Effector memory CD4-positive, alpha-beta T cell (primary cell): ENCODE measurements around the gene TNPO3.

Source experiments
- DNase-seq, 3 donors: peaks; one replicate each; pipeline ENCODE4 v3.0.0-alpha.2; 2020
- H3K27ac ChIP-seq: 2 replicates; pipeline ENCODE4 v1.7.0; 2013; ENCODE audit warnings: mild to moderate bottlenecking, low read length, moderate library complexity; ENCODE audit not compliant: insufficient read depth, poor library complexity, severe bottlenecking
- H3K27me3 ChIP-seq: replicated peaks from 2 replicates; pipeline ENCODE4 v1.7.0; 2013; ENCODE audit warnings: mild to moderate bottlenecking, low read length; ENCODE audit not compliant: insufficient read depth, control insufficient read depth, poor library complexity, severe bottlenecking
- H3K36me3 ChIP-seq: 2 replicates; pipeline ENCODE4 v1.7.0; 2013; ENCODE audit warnings: mild to moderate bottlenecking, low read length, moderate library complexity; ENCODE audit not compliant: control insufficient read depth, insufficient read depth
- H3K4me1 ChIP-seq: 2 replicates; pipeline ENCODE4 v1.7.0; 2013; ENCODE audit warnings: low read length, mild to moderate bottlenecking; ENCODE audit not compliant: control insufficient read depth, insufficient read depth, poor library complexity, severe bottlenecking
- H3K4me3 ChIP-seq: 2 replicates; pipeline ENCODE4 v1.7.0; 2013; ENCODE audit warnings: low read length, low read depth, mild to moderate bottlenecking; ENCODE audit not compliant: insufficient read depth, poor library complexity, severe bottlenecking
- H3K9me3 ChIP-seq: 2 replicates; pipeline ENCODE4 v1.7.0; 2013; ENCODE audit warnings: mild to moderate bottlenecking, low read length, moderate library complexity; ENCODE audit not compliant: control insufficient read depth

TNPO3 gene

DNA sequence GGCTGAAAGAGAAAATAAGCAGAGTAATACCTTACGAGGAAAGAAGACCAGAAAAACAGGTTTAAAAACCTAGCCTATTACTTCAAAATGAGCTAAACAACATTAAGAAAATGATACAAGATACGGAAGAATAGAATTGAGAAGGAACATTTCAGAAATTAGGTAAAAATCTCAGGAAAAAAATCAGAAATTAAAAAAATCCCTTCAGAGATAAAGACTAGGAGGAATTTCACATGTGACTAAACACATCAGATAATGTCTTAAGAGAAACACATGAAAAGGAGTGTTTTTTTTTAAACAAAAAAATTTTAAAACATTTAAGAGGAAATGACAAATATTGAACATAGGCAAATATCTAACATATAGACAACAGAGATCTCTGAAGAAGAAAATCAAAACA, 33.3 kb downstream of the TNPO3 start:
- peaks cover 3% of the 10 kb centered on the region for H3K36me3 ChIP-seq
- no peak overlapping the region for H3K27ac ChIP-seq
- H3K9me3 ChIP-seq, result no peaks in the 10 kb centered on the region
- no peak for DNase-seq
- H3K4me1 ChIP-seq, result no peaks in the 10 kb centered on the region
- H3K4me3 ChIP-seq, result no peak overlapping the region
- no peaks in the 10 kb centered on the region for H3K27me3 ChIP-seq

DNA sequence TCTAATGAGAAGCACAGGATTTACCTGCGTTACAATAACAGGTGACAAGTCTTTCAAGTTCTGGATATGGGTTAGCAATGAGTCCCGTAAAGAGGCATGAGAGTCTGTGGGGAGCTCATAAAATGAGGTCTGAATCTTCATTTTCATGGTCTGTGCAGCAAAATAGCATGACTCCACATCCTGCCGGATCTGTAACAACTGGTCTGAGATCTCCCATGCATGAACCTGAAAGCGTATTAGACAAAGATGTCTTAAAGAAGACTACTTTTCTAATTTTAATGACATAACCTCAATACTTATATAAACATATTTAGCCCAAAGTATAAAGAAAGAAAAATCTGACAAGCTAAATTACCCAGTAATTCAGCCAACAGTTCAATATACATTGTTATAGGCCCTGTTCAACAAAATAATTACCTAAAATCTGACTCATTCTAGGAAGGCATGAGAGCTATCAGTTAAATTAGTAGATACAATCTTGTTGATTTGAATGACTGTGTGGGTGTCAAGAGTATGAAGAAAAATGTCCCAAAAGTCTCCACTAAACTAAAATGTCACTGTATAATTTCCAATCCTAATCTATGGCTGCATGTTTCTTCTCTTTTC, 36.9 kb downstream of the TNPO3 start:
- Histone ChIP-seq H3K36me3 (peaks cover 28% of the 10 kb centered on the region), H3K27ac (no peak overlapping the region), H3K4me3 (no peak overlapping the region), H3K4me1 (no peaks in the 10 kb centered on the region), H3K27me3 (no peaks in the 10 kb centered on the region), H3K9me3 (no peaks in the 10 kb centered on the region)
- no peak for DNase-seq

DNA sequence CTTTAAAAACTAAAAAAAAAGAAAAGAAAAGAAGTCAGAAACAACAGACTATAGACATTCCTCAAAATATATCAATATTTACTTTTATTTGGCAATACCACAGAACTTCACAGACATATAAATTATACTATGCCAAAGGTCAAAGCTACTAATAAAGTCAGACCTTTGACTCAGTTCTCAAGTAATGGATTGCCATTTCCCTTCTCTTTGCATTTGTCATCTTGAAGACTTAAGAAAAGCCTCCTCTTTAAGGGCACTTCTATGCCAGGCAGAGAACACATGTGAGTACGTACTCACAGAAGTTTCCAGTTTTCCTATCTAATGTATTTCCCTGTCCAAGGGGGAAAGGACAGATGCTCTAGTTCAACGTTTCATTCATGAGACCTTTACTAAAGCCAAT, 37.6 kb downstream of the TNPO3 start:
- H3K27ac ChIP-seq, result no peak overlapping the region
- H3K4me1 ChIP-seq, result no peaks in the 10 kb centered on the region
- no peaks in the 10 kb centered on the region for H3K9me3 ChIP-seq
- DNase-seq, result no peak
- H3K36me3 ChIP-seq, result peaks cover 33% of the 10 kb centered on the region
- H3K4me3 ChIP-seq, result no peak overlapping the region
- no peaks in the 10 kb centered on the region for H3K27me3 ChIP-seq

DNA sequence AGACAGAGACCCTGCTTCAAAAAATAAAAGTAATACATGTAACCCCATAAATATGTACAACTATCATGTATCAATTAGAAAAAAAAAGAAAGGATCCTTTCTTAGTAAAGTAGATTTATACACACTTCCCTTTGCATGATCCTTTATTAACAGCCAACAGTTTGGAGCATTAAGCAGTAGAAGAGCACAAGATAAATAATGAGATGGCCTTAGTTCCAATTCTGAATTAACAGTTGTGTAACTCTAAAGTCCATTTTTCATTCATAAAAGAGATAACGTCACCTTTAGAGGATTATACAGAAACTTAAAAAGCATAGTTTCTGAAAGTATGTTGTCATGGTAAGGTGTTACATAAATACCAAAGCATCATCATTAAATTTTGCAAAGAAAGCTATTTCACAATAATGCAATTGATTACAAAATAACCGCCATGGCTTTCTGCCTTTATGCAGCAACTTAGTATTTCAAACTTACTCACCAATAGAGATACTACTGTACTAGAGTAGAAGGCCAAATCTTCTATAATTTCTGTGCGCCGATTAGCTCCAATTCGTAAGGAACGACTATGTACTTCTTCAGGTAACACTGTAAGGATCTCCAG, 40.3 kb downstream of the TNPO3 start:
- Histone ChIP-seq H3K36me3 (peaks cover 41% of the 10 kb centered on the region), H3K4me3 (no peak overlapping the region), H3K4me1 (no peaks in the 10 kb centered on the region), H3K9me3 (no peaks in the 10 kb centered on the region), H3K27me3 (no peaks in the 10 kb centered on the region), H3K27ac (no peak overlapping the region)
- DNase-seq, result no peak

DNA sequence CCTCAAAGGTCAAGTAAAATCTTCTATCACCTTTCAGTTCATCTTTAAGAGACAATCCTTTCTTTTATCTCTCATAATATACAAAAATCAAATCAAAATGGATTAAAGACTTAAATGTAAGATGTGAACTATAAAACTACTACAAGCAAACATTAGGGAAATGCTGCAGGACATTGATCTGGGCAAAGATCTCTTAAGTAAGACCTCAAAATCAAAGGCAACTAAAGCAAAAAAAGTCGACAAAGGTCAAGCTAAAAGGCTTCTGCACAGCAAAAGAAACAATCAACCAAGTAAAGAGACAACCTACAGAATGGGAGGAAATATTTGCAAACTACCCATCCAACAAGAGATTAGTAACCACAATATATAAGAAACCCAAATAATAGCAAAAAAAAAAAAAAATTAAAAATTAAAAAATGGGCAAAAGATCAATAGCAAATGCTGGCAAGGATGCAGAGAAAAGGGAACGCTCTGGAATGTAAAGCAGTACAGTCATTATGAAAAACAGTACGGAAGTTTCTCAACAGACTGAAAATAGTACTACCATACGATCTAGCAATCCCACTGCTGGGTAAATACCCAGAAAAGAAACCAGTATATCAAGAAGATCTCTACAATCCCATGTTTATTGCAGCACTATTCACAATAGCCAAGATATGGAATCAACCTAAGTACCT, 41.7 kb downstream of the TNPO3 start:
- Histone ChIP-seq H3K36me3 (peaks cover 41% of the 10 kb centered on the region), H3K27ac (no peak overlapping the region), H3K4me1 (no peaks in the 10 kb centered on the region), H3K27me3 (no peaks in the 10 kb centered on the region), H3K4me3 (no peak overlapping the region), H3K9me3 (no peaks in the 10 kb centered on the region)
- DNase-seq, result no peak

DNA sequence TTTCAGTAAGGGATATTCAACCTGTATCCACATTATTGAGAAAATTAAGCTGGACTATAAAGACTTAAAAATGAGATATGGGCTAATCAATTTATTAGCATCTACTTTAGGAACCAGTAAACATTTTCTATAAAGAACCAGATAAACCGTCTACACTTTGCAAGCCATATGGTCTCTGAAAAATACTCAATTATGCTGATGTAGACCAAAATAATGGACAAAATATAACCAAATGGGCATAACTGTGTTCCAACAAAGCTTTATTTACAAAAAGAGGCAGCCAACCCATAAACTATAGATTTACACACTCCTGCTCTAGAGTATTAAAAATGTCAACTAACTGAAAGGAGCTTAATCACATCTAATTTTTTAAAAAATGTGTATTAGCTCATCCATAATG, 42.3 kb downstream of the TNPO3 start:
- no peaks in the 10 kb centered on the region for H3K27me3 ChIP-seq
- H3K4me1 ChIP-seq, result no peaks in the 10 kb centered on the region
- no peak overlapping the region for H3K4me3 ChIP-seq
- no peak overlapping the region for H3K27ac ChIP-seq
- peaks cover 41% of the 10 kb centered on the region for H3K36me3 ChIP-seq
- H3K9me3 ChIP-seq, result no peaks in the 10 kb centered on the region
- DNase-seq, result no peak

DNA sequence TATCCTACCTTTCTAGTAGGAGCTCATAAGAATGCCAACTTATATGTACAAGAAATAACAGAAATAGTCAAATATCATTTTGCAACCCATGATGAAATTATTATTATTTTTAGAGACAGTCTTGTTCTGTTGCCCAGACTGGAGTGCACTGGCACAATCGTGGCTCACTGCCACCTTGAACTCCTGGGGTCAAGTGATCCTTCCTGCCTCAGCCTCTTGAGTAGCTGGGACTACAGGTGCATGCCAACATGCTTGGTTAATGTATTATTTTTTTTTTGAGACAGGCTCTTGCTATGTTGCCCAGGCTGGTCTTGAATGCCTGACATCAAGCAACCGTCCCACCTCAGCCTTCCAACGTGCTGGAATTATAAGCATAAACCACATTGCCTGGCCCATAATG, 44.8 kb downstream of the TNPO3 start:
- no peak overlapping the region for H3K27ac ChIP-seq
- DNase-seq, result no peak
- no peak overlapping the region for H3K4me3 ChIP-seq
- H3K36me3 ChIP-seq, result peaks cover 29% of the 10 kb centered on the region
- H3K9me3 ChIP-seq, result no peaks in the 10 kb centered on the region
- H3K27me3 ChIP-seq, result no peaks in the 10 kb centered on the region
- no peaks in the 10 kb centered on the region for H3K4me1 ChIP-seq

DNA sequence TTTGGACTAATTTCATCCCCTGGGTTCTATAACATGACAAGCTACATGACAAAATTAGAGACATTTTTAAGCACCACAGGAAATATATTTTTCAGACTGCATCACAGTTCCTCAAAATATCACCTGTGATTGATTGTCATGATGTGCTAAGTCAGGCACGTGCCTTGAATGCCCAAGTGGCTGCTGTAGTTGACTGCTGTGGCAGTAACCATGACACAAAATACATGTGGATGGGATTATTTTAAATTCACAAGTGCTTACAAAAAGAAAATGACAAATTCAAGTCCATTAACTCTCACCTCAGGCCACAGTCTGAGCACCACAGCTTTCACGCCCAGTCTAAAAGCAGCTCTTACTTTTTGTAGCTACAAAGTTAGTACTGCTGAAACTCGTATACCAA, 45.5 kb downstream of the TNPO3 start:
- Histone ChIP-seq H3K27me3 (no peaks in the 10 kb centered on the region), H3K4me3 (no peak overlapping the region), H3K27ac (no peak overlapping the region), H3K36me3 (peaks cover 27% of the 10 kb centered on the region), H3K4me1 (no peaks in the 10 kb centered on the region), H3K9me3 (no peaks in the 10 kb centered on the region)
- no peak for DNase-seq

DNA sequence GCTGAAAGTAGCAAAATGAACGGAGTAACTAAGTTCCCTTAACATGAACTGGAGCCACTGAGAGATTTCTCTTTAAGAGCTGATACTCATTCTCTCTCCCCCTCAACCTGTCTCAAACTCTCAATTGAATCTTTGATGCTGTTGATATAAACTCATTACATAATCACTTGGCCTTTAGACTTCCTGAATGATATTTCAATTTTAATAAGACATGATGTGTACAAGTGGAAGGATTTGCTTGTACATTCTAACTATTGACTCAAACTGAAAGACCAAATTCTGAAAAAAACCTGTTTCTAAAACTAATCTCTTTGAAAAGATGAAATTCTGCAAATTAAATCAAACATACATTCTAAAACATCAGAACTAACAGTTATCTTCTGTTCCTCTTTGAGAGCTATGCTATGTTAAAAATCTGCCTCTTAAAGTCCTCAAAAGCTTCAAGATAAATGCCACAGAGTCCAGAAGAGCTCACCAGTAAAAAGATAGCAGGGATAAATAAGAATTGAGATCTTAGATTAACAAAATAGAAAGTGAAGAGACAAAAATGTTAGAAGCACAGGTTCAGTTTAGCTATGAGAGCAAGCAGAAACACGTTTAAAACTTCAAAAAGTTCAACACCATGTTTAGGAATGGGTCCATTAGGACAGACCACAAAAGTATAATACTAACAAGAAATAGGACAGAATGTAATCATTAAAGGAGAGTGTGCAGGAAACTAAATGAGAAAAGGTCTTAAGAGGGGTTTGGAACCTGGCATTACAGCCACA, 46.1 kb downstream of the TNPO3 start:
- no peaks in the 10 kb centered on the region for H3K4me1 ChIP-seq
- no peak overlapping the region for H3K27ac ChIP-seq
- peaks cover 24% of the 10 kb centered on the region for H3K36me3 ChIP-seq
- no peak for DNase-seq
- H3K9me3 ChIP-seq, result no peaks in the 10 kb centered on the region
- H3K4me3 ChIP-seq, result no peak overlapping the region
- H3K27me3 ChIP-seq, result no peaks in the 10 kb centered on the region

DNA sequence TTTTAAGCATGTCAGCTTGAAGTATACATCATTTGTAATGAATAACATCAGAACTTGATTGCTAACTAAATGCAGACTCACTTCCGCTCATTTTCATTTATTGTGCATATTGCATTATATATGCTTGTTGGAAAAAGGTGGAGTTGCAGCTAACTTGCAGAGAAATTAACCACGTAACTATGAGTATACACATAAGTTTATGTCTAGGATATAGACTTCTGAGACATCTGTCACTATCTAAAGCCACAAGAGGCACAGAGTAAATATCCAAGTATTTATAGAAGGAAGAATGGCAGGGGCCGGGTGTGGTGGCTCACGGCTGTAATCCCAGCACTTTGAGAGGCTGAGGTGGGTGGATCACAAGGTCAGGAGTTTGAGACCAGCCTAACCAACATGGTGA, 47.3 kb downstream of the TNPO3 start:
- Histone ChIP-seq H3K27ac (no peak overlapping the region), H3K4me1 (no peaks in the 10 kb centered on the region), H3K9me3 (no peaks in the 10 kb centered on the region), H3K27me3 (no peaks in the 10 kb centered on the region), H3K36me3 (peaks cover 21% of the 10 kb centered on the region), H3K4me3 (no peak overlapping the region)
- no peak for DNase-seq
